ENCODE results near the gene SMDT1.
"Not testable (repeated sequence)": the region's sequence is repeated elsewhere in the genome, so short reads cannot be mapped to it uniquely, and the experiment has no call there.

The SMDT1 gene

GRCh38 chr22:42070517-42071422 is 8.7 kb upstream of the SMDT1 start, which contains the start of gene NAGA:
TSS of gene NAGA (minus strand) at chr22:42070812. CDS start at chr22:42070297, 515 bp downstream.
- DNase-seq (ENCODE audit: low read depth), result peak; percentile 84

- DNase-seq (ENCODE audit: low read depth), result not testable (repeated sequence)
Observed at GRCh38 chr22:42071508-42071907, 8.0 kb upstream of the SMDT1 start.

GRCh38 chr22:42072606-42073330 is 6.7 kb upstream of the SMDT1 start:
- no peak for DNase-seq (ENCODE audit: low read depth)

- no peak for DNase-seq (ENCODE audit: low read depth)
Observed at GRCh38 chr22:42073621-42074041, 5.9 kb upstream of the SMDT1 start.

- no peak for DNase-seq (ENCODE audit: low read depth)
Observed at GRCh38 chr22:42074132-42074811, 5.2 kb upstream of the SMDT1 start, which contains the start of gene PHETA2. TSS of gene PHETA2 (plus strand) at chr22:42074248. CDS start at chr22:42077294, 3,046 bp downstream.

GRCh38 chr22:42074846-42075676 is 4.4 kb upstream of the SMDT1 start:
- no peak for DNase-seq (ENCODE audit: low read depth)

GRCh38 chr22:42076764-42077485 is 2.6 kb upstream of the SMDT1 start:
- no peak for DNase-seq (ENCODE audit: low read depth)

- DNase-seq (ENCODE audit: low read depth), result no peak
Observed at GRCh38 chr22:42077486-42078125, 1.9 kb upstream of the SMDT1 start.

GRCh38 chr22:42078469-42079318 is 806 bp upstream of the SMDT1 start:
- no peak for DNase-seq (ENCODE audit: low read depth)

GRCh38 chr22:42080287-42080686 is 787 bp downstream of the SMDT1 start:
- DNase-seq (ENCODE audit: low read depth), result no peak

- no peak for DNase-seq (ENCODE audit: low read depth)
Observed at GRCh38 chr22:42083119-42083518, 3.6 kb downstream of the SMDT1 start.

GRCh38 chr22:42084874-42085273 is 5.4 kb downstream of the SMDT1 start:
- no peak for DNase-seq (ENCODE audit: low read depth)

- DNase-seq (ENCODE audit: low read depth), result no peak
Observed at GRCh38 chr22:42086051-42086450, 6.6 kb downstream of the SMDT1 start.

GRCh38 chr22:42090596-42091454 is 11.3 kb downstream of the SMDT1 start, which contains the start of gene NDUFA6:
TSS of gene NDUFA6 (minus strand) at chr22:42090772. CDS start at chr22:42090744, 28 bp downstream.
- peak; percentile 97 for DNase-seq (ENCODE audit: low read depth)

GRCh38 chr22:42091455-42091782 is 11.9 kb downstream of the SMDT1 start:
- no peak for DNase-seq (ENCODE audit: low read depth)

- DNase-seq (ENCODE audit: low read depth), result no peak
Observed at GRCh38 chr22:42101199-42101598, 21.7 kb downstream of the SMDT1 start.

GRCh38 chr22:42104332-42104860 is 24.9 kb downstream of the SMDT1 start:
- DNase-seq (ENCODE audit: low read depth), result not testable (repeated sequence)

- DNase-seq (ENCODE audit: low read depth), result no peak
Observed at GRCh38 chr22:42108848-42109247, 29.3 kb downstream of the SMDT1 start.
